Body of pancreas (tissue), 4 donors: ENCODE results near the gene OR6C6.

ENCODE experiments used
- POLR2A ChIP-seq, 3 donors: fragments of 450-650 bp; IDR thresholded peaks; one replicate each; pipeline ENCODE4 v1.6.1; 2016; ENCODE audit warnings: antibody characterized with exemption in 3 of 3, mild to moderate bottlenecking in 2 of 3
- TF ChIP-seq, protein P1 (sequence below), 7 experiments: fragments of 450-650 bp in 4 of 7; fragments of 200-600 bp in 3 of 7; sonication (generic) in 3 of 7; IDR thresholded peaks; one replicate each; pipeline ENCODE4 v1.5.1; 2016 to 2019; ENCODE audit warnings: antibody characterized with exemption in 7 of 7

GRCh38 chr12:55250944-55251343 is 45.4 kb downstream of the OR6C6 start:
- TF ChIP-seq, protein P1, sequence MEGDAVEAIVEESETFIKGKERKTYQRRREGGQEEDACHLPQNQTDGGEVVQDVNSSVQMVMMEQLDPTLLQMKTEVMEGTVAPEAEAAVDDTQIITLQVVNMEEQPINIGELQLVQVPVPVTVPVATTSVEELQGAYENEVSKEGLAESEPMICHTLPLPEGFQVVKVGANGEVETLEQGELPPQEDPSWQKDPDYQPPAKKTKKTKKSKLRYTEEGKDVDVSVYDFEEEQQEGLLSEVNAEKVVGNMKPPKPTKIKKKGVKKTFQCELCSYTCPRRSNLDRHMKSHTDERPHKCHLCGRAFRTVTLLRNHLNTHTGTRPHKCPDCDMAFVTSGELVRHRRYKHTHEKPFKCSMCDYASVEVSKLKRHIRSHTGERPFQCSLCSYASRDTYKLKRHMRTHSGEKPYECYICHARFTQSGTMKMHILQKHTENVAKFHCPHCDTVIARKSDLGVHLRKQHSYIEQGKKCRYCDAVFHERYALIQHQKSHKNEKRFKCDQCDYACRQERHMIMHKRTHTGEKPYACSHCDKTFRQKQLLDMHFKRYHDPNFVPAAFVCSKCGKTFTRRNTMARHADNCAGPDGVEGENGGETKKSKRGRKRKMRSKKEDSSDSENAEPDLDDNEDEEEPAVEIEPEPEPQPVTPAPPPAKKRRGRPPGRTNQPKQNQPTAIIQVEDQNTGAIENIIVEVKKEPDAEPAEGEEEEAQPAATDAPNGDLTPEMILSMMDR (IDR thresholded peaks at IDR 0.05): no peak
- TF ChIP-seq POLR2A (IDR thresholded peaks at IDR 0.05): no peak
